ENCODE measurements around the gene PRELP. TPM values are rescaled to one million over a fixed set of nuclear protein-coding genes. Genes with fewer than 3 reads are reported as not detected.

Gene PRELP
- total and polyA plus RNA-seq, 2 donors (not counting 1 experiment from before 2014, with no cell fraction given) = not detected

DNA sequence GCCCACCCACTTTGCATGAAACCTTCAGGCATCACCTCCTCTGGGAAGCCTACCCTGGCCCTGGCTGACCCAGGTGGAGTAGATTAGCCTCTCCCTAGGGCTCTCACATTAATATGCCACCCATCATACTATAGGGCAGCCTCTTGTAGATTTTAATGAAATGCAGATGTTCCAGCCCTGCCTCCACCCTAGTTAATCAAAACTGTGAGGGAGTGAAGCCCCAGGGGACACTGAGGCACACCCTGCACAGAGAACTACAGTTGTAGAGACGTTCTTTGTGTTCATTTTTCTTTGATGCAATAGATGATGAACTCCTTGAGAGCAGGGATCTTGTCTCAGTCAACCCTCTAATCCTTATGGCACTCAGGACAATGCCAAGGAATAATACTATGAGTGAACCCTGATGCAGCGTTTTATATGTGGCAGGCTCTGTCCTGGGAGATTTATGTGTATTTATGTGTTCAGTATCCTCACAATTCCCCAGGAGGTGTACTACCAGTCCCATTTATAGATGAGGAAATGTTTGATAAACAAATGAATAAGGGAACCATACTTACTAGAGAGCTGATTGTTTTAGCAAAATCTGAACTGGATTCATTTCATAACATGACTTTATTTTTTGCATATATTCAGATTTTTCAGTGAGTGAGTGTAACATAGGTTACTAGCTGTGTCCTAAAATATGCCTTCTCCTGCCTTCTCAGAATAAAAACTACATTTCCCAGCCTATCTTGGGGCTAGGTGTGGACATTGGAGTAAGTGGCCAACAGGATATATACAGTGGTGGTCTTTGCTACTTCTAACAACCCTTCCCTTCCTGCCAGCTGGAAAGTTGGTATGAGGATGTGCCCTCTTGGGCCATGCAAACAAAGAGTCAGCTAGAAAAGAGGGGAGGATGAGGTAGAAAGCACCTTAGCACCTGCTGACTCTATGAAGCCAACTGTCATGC lies 23.5 kb upstream of the PRELP start:
- H4K20me1 ChIP-seq (ENCODE audit: control insufficient read depth, insufficient read depth, low read length, poor library complexity, severe bottlenecking) = no peaks in the 10 kb centered on the region
- TF ChIP-seq, protein P1, sequence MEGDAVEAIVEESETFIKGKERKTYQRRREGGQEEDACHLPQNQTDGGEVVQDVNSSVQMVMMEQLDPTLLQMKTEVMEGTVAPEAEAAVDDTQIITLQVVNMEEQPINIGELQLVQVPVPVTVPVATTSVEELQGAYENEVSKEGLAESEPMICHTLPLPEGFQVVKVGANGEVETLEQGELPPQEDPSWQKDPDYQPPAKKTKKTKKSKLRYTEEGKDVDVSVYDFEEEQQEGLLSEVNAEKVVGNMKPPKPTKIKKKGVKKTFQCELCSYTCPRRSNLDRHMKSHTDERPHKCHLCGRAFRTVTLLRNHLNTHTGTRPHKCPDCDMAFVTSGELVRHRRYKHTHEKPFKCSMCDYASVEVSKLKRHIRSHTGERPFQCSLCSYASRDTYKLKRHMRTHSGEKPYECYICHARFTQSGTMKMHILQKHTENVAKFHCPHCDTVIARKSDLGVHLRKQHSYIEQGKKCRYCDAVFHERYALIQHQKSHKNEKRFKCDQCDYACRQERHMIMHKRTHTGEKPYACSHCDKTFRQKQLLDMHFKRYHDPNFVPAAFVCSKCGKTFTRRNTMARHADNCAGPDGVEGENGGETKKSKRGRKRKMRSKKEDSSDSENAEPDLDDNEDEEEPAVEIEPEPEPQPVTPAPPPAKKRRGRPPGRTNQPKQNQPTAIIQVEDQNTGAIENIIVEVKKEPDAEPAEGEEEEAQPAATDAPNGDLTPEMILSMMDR (IDR thresholded peaks at IDR 0.05) = no peak
- H3K27me3 ChIP-seq (replicated peaks in 1 of 4; ENCODE audit: control extremely low read depth in 1 of 4, control insufficient read depth in 3 of 4, insufficient read depth in 4 of 4, low read length in 3 of 4) = peaks cover 0 to 8% (median 0%) of the 10 kb centered on the region in 4 experiments
- H3K79me2 ChIP-seq (ENCODE audit: control insufficient read depth, insufficient read depth, low read length) = no peaks in the 10 kb centered on the region
- no peak for ATAC-seq (ENCODE audit: low read depth)
- peaks cover 8 to 14% of the 10 kb centered on the region in 2 donors for H3K4me1 ChIP-seq (ENCODE audit: control insufficient read depth in 2 of 2, insufficient read depth in 2 of 2, low read length in 2 of 2)
- H3K4me2 ChIP-seq (replicated peaks; ENCODE audit: low read depth, low read length, poor library complexity, severe bottlenecking) = no peak overlapping the region
- no peak overlapping the region for H2AFZ ChIP-seq (ENCODE audit: insufficient read depth, low read depth, low read length, poor library complexity, severe bottlenecking)
- no peak overlapping the region for H3K4me3 ChIP-seq (ENCODE audit: control extremely low read depth in 1 of 5, extremely low read depth in 1 of 5, insufficient read depth in 1 of 5, low read depth in 2 of 5, low read length in 4 of 5)
- CTCF ChIA-PET = interaction anchor here (0.9 to 2.4 kb wide), 4 partner anchors 9 to 185 kb away, joined by 3 to 11 read pairs (median 6); no protein-coding TSS in a partner anchor
- H3K27me3 Mint-ChIP-seq = peaks cover 13% of the 10 kb centered on the region
- no peak overlapping the region for H3K9ac ChIP-seq (ENCODE audit: low read length)
- H3K9me3 Mint-ChIP-seq (ENCODE audit: insufficient read depth) = no peaks in the 10 kb centered on the region
- no peak for DNase-seq
- WGBS (ENCODE audit: insufficient coverage) = no CpG with 5 or more reads among the region's 2 CpGs
- H3K9me3 ChIP-seq (ENCODE audit: control extremely low read depth in 1 of 3, control insufficient read depth in 2 of 3, insufficient read depth in 1 of 3, low read length in 2 of 3) = no peaks in the 10 kb centered on the region
- H3K4me1 Mint-ChIP-seq = peaks cover 12% of the 10 kb centered on the region
- H3K27ac ChIP-seq (ENCODE audit: low read length in 2 of 2) = no peak overlapping the region
- H3K27ac Mint-ChIP-seq = no peak overlapping the region
- POLR2A ChIA-PET = no interaction called here
- no peak overlapping the region for H3K4me3 Mint-ChIP-seq
- intact Hi-C loops (cut with micrococcal nuclease) = no loop called here
- no peaks in the 10 kb centered on the region for H3K36me3 ChIP-seq (replicated peaks in 1 of 2; ENCODE audit: control extremely low read depth in 1 of 2, control insufficient read depth in 1 of 2, extremely low read depth in 1 of 2, insufficient read depth in 2 of 2, low read length in 1 of 2)

GRCh38 chr1:203453016-203453415 lies 22.6 kb upstream of the PRELP start:
- DNase-seq (no peak), ATAC-seq (ENCODE audit: low read depth) (no peak)
- Mint-ChIP-seq H3K4me3 (no peak overlapping the region), H3K4me1 (peaks cover 12% of the 10 kb centered on the region), H3K27me3 (peaks cover 14% of the 10 kb centered on the region), H3K27ac (no peak overlapping the region), H3K9me3 (ENCODE audit: insufficient read depth) (no peaks in the 10 kb centered on the region)
- 80% methylated on average over 4 of the region's 5 CpGs for WGBS (ENCODE audit: insufficient coverage)
- Histone ChIP-seq H3K4me3 (ENCODE audit: control extremely low read depth in 1 of 5, extremely low read depth in 1 of 5, insufficient read depth in 1 of 5, low read depth in 2 of 5, low read length in 4 of 5) (no peak overlapping the region), H2AFZ (ENCODE audit: insufficient read depth, low read depth, low read length, poor library complexity, severe bottlenecking) (no peak overlapping the region), H3K36me3 (replicated peaks in 1 of 2; ENCODE audit: control extremely low read depth in 1 of 2, control insufficient read depth in 1 of 2, extremely low read depth in 1 of 2, insufficient read depth in 2 of 2, low read length in 1 of 2) (no peaks in the 10 kb centered on the region), H3K9me3 (ENCODE audit: control extremely low read depth in 1 of 3, control insufficient read depth in 2 of 3, insufficient read depth in 1 of 3, low read length in 2 of 3) (no peaks in the 10 kb centered on the region), H3K27ac (ENCODE audit: low read length in 2 of 2) (no peak overlapping the region), H3K4me1 (ENCODE audit: control insufficient read depth in 2 of 2, insufficient read depth in 2 of 2, low read length in 2 of 2) (peaks cover 8 to 14% of the 10 kb centered on the region in 2 donors), H4K20me1 (ENCODE audit: control insufficient read depth, insufficient read depth, low read length, poor library complexity, severe bottlenecking) (no peaks in the 10 kb centered on the region), H3K27me3 (replicated peaks in 1 of 4; ENCODE audit: control extremely low read depth in 1 of 4, control insufficient read depth in 3 of 4, insufficient read depth in 4 of 4, low read length in 3 of 4) (peaks cover 0 to 8% (median 0%) of the 10 kb centered on the region in 4 experiments), H3K79me2 (ENCODE audit: control insufficient read depth, insufficient read depth, low read length) (no peaks in the 10 kb centered on the region), H3K9ac (ENCODE audit: low read length) (no peak overlapping the region), H3K4me2 (replicated peaks; ENCODE audit: low read depth, low read length, poor library complexity, severe bottlenecking) (no peak overlapping the region)
- POLR2A ChIA-PET = interaction anchor here (0.6 kb wide), 1 partner anchor 16 kb away, joined by 3 read pairs; no protein-coding TSS in a partner anchor
- CTCF ChIA-PET = interaction anchor here (0.9 to 1.4 kb wide), 2 partner anchors 113 to 116 kb away, joined by 3 to 11 read pairs; no protein-coding TSS in a partner anchor
- TF ChIP-seq, protein P1 (IDR thresholded peaks at IDR 0.05) = no peak
- TF ChIP-seq EZH2 (IDR thresholded peaks at IDR 0.05; ENCODE audit: borderline replicate concordance, insufficient read depth, low read depth, low read length, poor library complexity, severe bottlenecking) = no peak
- intact Hi-C loops (cut with micrococcal nuclease) = no loop called here

All from B cell (primary cell).